SK-N-SH treated with all-trans-retinoic acid at 6 μM for 48 hours (cell line): Measurements from ENCODE around the gene PDE9A.

Source experiments
- BACH2 ChIP-seq: fragments of 250-450 bp; sonication (Bioruptor Pico); IDR thresholded peaks from 2 replicates; pipeline ENCODE4 v1.9.0; 2021; ENCODE audit warnings: mild to moderate bottlenecking, borderline replicate concordance
- OSR1 ChIP-seq: fragments of 250-450 bp; sonication (Bioruptor Pico); IDR thresholded peaks from 2 replicates; pipeline ENCODE4 v1.8.0; 2022; ENCODE audit warnings: moderate library complexity, mild to moderate bottlenecking, inconsistent platforms
- PPARA ChIP-seq: fragments of 250-450 bp; sonication (Bioruptor Pico); IDR thresholded peaks from 2 replicates; pipeline ENCODE4 v1.5.0; 2020; ENCODE audit warnings: mild to moderate bottlenecking, borderline replicate concordance
- TOX ChIP-seq: fragments of 250-450 bp; sonication (Bioruptor Pico); IDR thresholded peaks from 2 replicates; pipeline ENCODE4 v1.8.0; 2021; ENCODE audit warnings: mild to moderate bottlenecking, moderate library complexity, borderline replicate concordance
- ZC3H10 ChIP-seq: fragments of 250-450 bp; sonication (Bioruptor Pico); IDR thresholded peaks from 2 replicates; pipeline ENCODE4 v1.5.1; 2021; ENCODE audit warnings: mild to moderate bottlenecking, moderate library complexity
- ZFP3 ChIP-seq: fragments of 250-450 bp; sonication (Bioruptor Pico); IDR thresholded peaks from 2 replicates; pipeline ENCODE4 v1.5.0; 2020; ENCODE audit warnings: mild to moderate bottlenecking, moderate library complexity
- TF ChIP-seq, protein P1 (sequence below): fragments of 250-450 bp; sonication (Bioruptor Pico); IDR thresholded peaks from 2 replicates; pipeline ENCODE4 v1.8.0; 2020; ENCODE audit warnings: mild to moderate bottlenecking, moderate library complexity, borderline replicate concordance

GRCh38 chr21:42777757-42778344, 124.4 kb downstream of the PDE9A start:
- TF ChIP-seq PPARA (CRISPR knock-in tag), result no peak
- TF ChIP-seq ZFP3, result no peak
- TF ChIP-seq BACH2, result no peak
- no peak for TF ChIP-seq TOX (CRISPR knock-in tag)
- TF ChIP-seq, protein P1, sequence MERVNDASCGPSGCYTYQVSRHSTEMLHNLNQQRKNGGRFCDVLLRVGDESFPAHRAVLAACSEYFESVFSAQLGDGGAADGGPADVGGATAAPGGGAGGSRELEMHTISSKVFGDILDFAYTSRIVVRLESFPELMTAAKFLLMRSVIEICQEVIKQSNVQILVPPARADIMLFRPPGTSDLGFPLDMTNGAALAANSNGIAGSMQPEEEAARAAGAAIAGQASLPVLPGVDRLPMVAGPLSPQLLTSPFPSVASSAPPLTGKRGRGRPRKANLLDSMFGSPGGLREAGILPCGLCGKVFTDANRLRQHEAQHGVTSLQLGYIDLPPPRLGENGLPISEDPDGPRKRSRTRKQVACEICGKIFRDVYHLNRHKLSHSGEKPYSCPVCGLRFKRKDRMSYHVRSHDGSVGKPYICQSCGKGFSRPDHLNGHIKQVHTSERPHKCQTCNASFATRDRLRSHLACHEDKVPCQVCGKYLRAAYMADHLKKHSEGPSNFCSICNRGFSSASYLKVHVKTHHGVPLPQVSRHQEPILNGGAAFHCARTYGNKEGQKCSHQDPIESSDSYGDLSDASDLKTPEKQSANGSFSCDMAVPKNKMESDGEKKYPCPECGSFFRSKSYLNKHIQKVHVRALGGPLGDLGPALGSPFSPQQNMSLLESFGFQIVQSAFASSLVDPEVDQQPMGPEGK (CRISPR knock-in tag), result no peak
- TF ChIP-seq ZC3H10 (CRISPR knock-in tag), result no peak
- TF ChIP-seq OSR1 (CRISPR knock-in tag), result no peak
